NCI-H1048 (cell line): ENCODE results near the gene COLQ.
"Not testable (repeated sequence)": the region's sequence is repeated elsewhere in the genome, so short reads cannot be mapped to it uniquely, and the experiment has no call there.

Experiments
- DNase-seq: peaks from one replicate; lab custom pipeline; 2025; lab: John Stamatoyannopoulos, UW

Gene COLQ

GRCh38 chr3:15490158-15490557 is 31.3 kb downstream of the COLQ start:
- DNase-seq = no peak

GRCh38 chr3:15488002-15488401 is 33.5 kb downstream of the COLQ start:
- no peak for DNase-seq

GRCh38 chr3:15486979-15487378 is 34.5 kb downstream of the COLQ start:
- DNase-seq = no peak

GRCh38 chr3:15486020-15486419 is 35.5 kb downstream of the COLQ start:
- no peak for DNase-seq

GRCh38 chr3:15484551-15484950 is 37.0 kb downstream of the COLQ start:
- DNase-seq = not testable (repeated sequence)

GRCh38 chr3:15479400-15480224 is 41.9 kb downstream of the COLQ start:
- DNase-seq = no peak

- no peak for DNase-seq
These were observed 42.9 kb downstream of the COLQ start for GRCh38 chr3:15478640-15478979.

GRCh38 chr3:15477951-15478639 is 43.4 kb downstream of the COLQ start:
- no peak for DNase-seq

- DNase-seq = no peak
These were observed 45.1 kb downstream of the COLQ start for GRCh38 chr3:15476378-15476777.

GRCh38 chr3:15475161-15475560 is 46.3 kb downstream of the COLQ start:
- no peak for DNase-seq

GRCh38 chr3:15471861-15472260 is 49.6 kb downstream of the COLQ start:
- no peak for DNase-seq

- no peak for DNase-seq
These were observed 50.7 kb downstream of the COLQ start for GRCh38 chr3:15470849-15471248.

- DNase-seq = no peak
These were observed 51.2 kb downstream of the COLQ start for GRCh38 chr3:15470261-15470660.

GRCh38 chr3:15467227-15468181 is 54.0 kb downstream of the COLQ start:
- no peak for DNase-seq

- DNase-seq = no peak
These were observed 55.5 kb downstream of the COLQ start for GRCh38 chr3:15465876-15466585.

GRCh38 chr3:15462451-15462850 is 59.1 kb downstream of the COLQ start:
- no peak for DNase-seq

GRCh38 chr3:15460891-15461531 is 60.5 kb downstream of the COLQ start:
- DNase-seq = no peak

GRCh38 chr3:15458212-15458780 is 63.2 kb downstream of the COLQ start:
- DNase-seq = no peak

GRCh38 chr3:15456915-15457314 is 64.6 kb downstream of the COLQ start:
- DNase-seq = not testable (repeated sequence)

GRCh38 chr3:15456321-15456720 is 65.2 kb downstream of the COLQ start:
- no peak for DNase-seq

- no peak for DNase-seq
These were observed 65.8 kb downstream of the COLQ start for GRCh38 chr3:15455756-15456155.
